Lower lobe of right lung (tissue), 2 donors: Measurements from ENCODE around the gene CMIP. TPM values are rescaled to one million over a fixed set of nuclear protein-coding genes. Genes with fewer than 3 reads are reported as not detected.

Source experiments
- ATAC-seq, 2 donors: fragments of 200-7000 bp; cut with Tn5 transposase; one replicate each; pipeline ENCODE4 v1.9.1; 2020 to 2022; ENCODE audit warnings: mild to moderate bottlenecking in 2 of 2, moderate library complexity in 2 of 2
- DNase-seq: peaks from one replicate; pipeline ENCODE4 v3.0.0-alpha.2; 2020
- H3K27ac ChIP-seq: fragments of 200-600 bp; one replicate; pipeline ENCODE4 v1.8.0; 2022
- H3K27me3 ChIP-seq: fragments of 200-600 bp; one replicate; pipeline ENCODE4 v1.8.0; 2022; ENCODE audit warnings: low read depth
- H3K36me3 ChIP-seq: fragments of 200-600 bp; one replicate; pipeline ENCODE4 v1.8.0; 2022; ENCODE audit warnings: mild to moderate bottlenecking
- H3K4me1 ChIP-seq: fragments of 200-600 bp; one replicate; pipeline ENCODE4 v1.8.0; 2022
- H3K4me3 ChIP-seq: fragments of 200-600 bp; one replicate; pipeline ENCODE4 v1.8.0; 2022; ENCODE audit warnings: mild to moderate bottlenecking
- H3K9me3 ChIP-seq: fragments of 200-600 bp; one replicate; pipeline ENCODE4 v1.8.0; 2022
- intact Hi-C: fragments of 100-400 bp; cut with DNase I; formaldehyde crosslinking; loops from one replicate; pipeline ENCODE4 v1.11.0; 2022
- total RNA-seq: library from RNA; stranded (reverse); fragmentation: NEBNext Ultra II Directional; extraction: Animal tissue kit (Norgen Biotek cat#: 25700); gene quantifications from one replicate; pipeline ENCODE4 v1.2.1, GENCODE V29; 2021
- TF ChIP-seq, protein P1 (sequence below): fragments of 200-600 bp; IDR thresholded peaks from one replicate; pipeline ENCODE4 v1.8.0; 2022; ENCODE audit warnings: antibody characterized with exemption, mild to moderate bottlenecking
- donor health status: DM: no; HTN: yes; CAD: no; lungs with severe emphysema.

Gene CMIP
- total RNA-seq, 1 donor from 2014 or later: 77.4 TPM

DNA sequence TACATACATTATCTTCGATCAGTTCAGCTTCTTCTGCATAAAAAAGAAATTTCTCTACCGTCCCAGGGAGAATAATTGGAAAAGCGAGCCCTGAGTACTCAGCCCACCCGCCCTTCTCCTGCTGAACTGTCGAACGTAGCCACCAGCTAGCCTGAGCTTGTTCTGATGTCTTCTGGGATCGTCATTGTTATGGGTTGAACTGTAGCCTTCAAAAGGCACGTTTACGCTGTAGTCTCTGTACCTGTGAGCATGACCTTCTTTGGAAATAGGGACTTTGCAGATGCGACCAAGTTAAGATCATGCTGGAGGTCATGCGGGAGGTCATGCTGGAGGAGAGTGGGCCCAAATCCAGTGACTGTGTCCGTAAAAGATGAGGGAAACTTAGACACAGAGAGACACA lies 86.2 kb downstream of the CMIP start:
- peaks cover 25% of the 10 kb centered on the region for H3K4me1 ChIP-seq

DNA sequence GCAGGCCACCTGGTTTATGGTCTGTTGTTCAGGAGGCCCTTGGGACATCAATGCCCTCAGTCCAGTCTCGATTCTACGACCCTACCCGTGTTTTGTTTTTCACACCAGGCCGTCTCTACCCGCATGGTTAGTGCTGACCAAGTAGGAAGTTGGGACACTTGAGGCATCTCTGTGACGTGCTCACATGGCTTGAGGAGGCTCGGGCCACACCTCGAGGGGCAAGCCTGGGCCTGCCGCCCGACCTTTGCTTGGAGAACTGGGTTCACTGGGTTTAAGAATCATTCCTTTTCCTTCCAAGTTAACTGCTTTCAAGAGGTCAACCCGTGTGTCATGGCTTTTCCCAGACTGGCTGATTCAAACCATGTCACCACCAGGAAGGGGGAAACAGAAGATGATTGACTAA lies 86.8 kb downstream of the CMIP start:
- no peaks in the 10 kb centered on the region for H3K27me3 ChIP-seq
- no peak overlapping the region for H3K4me3 ChIP-seq
- intact Hi-C loops: no loop called here
- TF ChIP-seq, protein P1, sequence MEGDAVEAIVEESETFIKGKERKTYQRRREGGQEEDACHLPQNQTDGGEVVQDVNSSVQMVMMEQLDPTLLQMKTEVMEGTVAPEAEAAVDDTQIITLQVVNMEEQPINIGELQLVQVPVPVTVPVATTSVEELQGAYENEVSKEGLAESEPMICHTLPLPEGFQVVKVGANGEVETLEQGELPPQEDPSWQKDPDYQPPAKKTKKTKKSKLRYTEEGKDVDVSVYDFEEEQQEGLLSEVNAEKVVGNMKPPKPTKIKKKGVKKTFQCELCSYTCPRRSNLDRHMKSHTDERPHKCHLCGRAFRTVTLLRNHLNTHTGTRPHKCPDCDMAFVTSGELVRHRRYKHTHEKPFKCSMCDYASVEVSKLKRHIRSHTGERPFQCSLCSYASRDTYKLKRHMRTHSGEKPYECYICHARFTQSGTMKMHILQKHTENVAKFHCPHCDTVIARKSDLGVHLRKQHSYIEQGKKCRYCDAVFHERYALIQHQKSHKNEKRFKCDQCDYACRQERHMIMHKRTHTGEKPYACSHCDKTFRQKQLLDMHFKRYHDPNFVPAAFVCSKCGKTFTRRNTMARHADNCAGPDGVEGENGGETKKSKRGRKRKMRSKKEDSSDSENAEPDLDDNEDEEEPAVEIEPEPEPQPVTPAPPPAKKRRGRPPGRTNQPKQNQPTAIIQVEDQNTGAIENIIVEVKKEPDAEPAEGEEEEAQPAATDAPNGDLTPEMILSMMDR: no peak
- no peaks in the 10 kb centered on the region for H3K9me3 ChIP-seq
- H3K27ac ChIP-seq: no peak overlapping the region
- peak in 1 of 2 donors; percentile 75 for ATAC-seq
- peak; percentile 64 for DNase-seq
- H3K36me3 ChIP-seq: no peaks in the 10 kb centered on the region
- H3K4me1 ChIP-seq: peaks cover 20% of the 10 kb centered on the region

More for the DNA sequence above, 86.2 kb downstream of the CMIP start:
- H3K27me3 ChIP-seq: no peaks in the 10 kb centered on the region
- no peak overlapping the region for H3K27ac ChIP-seq
- TF ChIP-seq, protein P1: no peak
- intact Hi-C loops: no loop called here
- no peaks in the 10 kb centered on the region for H3K36me3 ChIP-seq
- ATAC-seq: no peak
- DNase-seq: peak; percentile 5
- H3K4me3 ChIP-seq: no peak overlapping the region
- no peaks in the 10 kb centered on the region for H3K9me3 ChIP-seq

DNA sequence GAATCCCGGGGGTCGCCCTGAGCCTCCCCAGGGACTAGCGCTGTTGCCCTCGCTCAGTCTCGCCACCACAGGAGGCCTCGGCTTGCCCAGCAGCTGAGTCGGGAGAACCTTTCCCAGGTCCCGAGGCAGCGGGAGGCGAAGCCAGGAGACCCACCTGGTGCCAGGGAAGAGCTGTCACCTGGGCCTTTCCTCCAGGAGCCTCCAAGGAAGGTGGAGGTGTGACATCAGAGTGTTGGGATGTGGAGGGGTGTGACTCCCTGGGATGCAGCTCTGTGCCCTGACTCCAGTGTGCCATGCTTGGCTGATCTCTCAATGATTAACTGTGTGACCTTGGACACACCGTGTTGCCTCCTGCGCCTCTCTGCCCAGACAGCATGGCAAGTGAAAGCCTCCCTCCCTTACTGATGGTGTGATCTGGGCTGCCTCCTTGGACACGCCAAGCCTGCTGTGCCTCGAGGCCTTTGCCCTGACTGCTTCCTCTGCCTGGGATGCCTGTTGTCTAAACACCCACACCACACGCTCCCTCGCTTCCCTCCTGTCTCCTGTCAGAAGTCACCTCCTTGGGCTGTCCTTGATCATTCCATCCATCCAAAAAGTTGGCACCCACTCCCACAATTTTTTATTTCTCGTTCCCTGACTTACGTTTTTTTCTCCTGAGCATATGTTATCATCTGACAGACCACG lies 88.0 kb downstream of the CMIP start:
- TF ChIP-seq, protein P1: no peak
- H3K9me3 ChIP-seq: no peaks in the 10 kb centered on the region
- intact Hi-C loops: no loop called here
- no peaks in the 10 kb centered on the region for H3K36me3 ChIP-seq
- no peaks in the 10 kb centered on the region for H3K27me3 ChIP-seq
- ATAC-seq (no peak), DNase-seq (peak; percentile 39)
- peaks cover 8% of the 10 kb centered on the region for H3K4me1 ChIP-seq
- no peak overlapping the region for H3K27ac ChIP-seq
- H3K4me3 ChIP-seq: no peak overlapping the region

DNA sequence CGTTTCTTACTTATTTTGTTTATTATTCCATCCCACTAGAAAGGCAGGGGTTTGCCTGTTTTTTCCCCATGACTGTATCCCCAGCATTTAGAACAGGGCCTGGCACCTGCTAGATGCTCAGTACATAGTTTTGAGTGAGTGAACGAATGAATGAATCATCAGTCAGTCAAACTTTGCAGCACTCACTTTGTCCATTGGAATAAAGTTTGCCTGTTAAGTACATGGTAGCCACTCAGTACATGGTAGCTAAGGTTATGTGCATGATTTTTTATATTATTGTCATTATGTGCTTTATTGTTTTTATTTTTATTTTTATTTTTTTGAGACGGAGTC lies 88.5 kb downstream of the CMIP start:
- ATAC-seq (no peak), DNase-seq (no peak)
- Histone ChIP-seq H3K4me3 (no peak overlapping the region), H3K27me3 (no peaks in the 10 kb centered on the region), H3K9me3 (no peaks in the 10 kb centered on the region), H3K36me3 (no peaks in the 10 kb centered on the region), H3K4me1 (peaks cover 3% of the 10 kb centered on the region), H3K27ac (no peak overlapping the region)
- intact Hi-C loops: no loop called here
- TF ChIP-seq, protein P1: no peak

DNA sequence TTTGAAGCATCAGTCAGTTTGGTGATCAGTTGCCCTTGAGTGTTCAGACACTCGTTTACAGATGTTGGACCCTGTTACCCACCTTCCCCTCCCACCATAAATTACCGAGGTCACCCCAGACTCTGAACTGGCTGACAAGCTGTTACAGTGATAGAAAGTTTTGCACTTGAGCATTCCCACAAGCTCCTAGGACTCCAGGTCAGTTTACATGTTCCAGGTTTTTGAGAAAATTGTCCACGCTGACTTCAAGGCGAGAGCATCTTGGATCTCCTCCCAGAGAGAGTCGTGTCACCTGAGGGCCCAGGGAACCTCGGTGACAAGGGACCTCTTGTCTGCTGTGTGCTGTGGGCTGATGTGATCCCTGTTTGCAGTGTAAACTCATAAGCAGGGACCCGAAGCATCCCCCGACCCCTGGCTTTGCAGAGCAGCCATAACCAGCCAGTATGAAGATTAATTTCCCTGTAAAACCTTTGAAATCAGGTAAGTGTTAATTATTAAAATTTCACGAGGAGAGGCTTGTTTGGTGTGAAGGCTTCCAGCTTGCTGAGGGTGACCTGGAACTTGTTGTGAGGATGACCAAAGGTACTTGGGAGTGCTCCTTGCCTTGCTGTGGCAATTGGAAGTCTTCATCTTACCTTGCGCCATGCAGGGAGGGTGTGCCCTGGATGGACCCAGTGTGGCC lies 91.2 kb downstream of the CMIP start:
- DNase-seq (peak; percentile 10), ATAC-seq (no peak)
- peaks cover 15% of the 10 kb centered on the region for H3K4me1 ChIP-seq
- no peak overlapping the region for H3K4me3 ChIP-seq
- H3K9me3 ChIP-seq: no peaks in the 10 kb centered on the region
- H3K27me3 ChIP-seq: no peaks in the 10 kb centered on the region
- TF ChIP-seq, protein P1: no peak
- intact Hi-C loops: no loop called here
- H3K27ac ChIP-seq: no peak overlapping the region
- no peaks in the 10 kb centered on the region for H3K36me3 ChIP-seq
